Measurements from ENCODE around the gene CYREN.
"Not testable (repeated sequence)": the region's sequence is repeated elsewhere in the genome, so short reads cannot be mapped to it uniquely, and the experiment has no call there.

The CYREN gene

DNA sequence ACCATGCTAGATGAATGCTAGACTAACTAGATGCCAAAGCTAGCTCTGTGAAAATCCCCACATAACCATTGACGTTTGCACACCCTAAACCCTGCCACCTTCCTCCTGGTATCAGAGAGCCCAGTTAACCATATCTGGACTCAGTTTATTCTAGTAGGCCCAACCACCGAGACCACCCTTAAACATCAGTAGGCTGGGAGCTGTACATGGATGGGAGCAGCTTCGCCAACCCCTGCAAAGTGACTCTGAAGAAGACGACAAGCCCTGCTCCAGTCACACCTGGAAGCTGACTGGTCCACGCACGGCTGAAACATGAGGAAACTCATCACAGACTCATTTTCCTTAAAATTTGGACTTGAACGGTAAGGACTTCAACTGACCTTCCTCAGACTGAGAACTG is 4.4 kb upstream of the CYREN start:
- peaks cover 5% of the 10 kb centered on the region for H3K9me3 ChIP-seq
- no peaks in the 10 kb centered on the region for H3K27me3 ChIP-seq
- no peak overlapping the region for H3K4me3 ChIP-seq (ENCODE audit: low read depth in 1 of 2, low read length in 1 of 2)
- TF ChIP-seq, protein P1, sequence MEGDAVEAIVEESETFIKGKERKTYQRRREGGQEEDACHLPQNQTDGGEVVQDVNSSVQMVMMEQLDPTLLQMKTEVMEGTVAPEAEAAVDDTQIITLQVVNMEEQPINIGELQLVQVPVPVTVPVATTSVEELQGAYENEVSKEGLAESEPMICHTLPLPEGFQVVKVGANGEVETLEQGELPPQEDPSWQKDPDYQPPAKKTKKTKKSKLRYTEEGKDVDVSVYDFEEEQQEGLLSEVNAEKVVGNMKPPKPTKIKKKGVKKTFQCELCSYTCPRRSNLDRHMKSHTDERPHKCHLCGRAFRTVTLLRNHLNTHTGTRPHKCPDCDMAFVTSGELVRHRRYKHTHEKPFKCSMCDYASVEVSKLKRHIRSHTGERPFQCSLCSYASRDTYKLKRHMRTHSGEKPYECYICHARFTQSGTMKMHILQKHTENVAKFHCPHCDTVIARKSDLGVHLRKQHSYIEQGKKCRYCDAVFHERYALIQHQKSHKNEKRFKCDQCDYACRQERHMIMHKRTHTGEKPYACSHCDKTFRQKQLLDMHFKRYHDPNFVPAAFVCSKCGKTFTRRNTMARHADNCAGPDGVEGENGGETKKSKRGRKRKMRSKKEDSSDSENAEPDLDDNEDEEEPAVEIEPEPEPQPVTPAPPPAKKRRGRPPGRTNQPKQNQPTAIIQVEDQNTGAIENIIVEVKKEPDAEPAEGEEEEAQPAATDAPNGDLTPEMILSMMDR (IDR thresholded peaks at IDR 0.05) = no peak
- no peak overlapping the region for H3K27ac ChIP-seq
- peaks cover 15 to 21% of the 10 kb centered on the region in 2 experiments for H3K4me1 ChIP-seq (ENCODE audit: control insufficient read depth in 1 of 2, insufficient read depth in 1 of 2, low read depth in 1 of 2, low read length in 1 of 2)
- no peaks in the 10 kb centered on the region for H3K36me3 ChIP-seq

DNA sequence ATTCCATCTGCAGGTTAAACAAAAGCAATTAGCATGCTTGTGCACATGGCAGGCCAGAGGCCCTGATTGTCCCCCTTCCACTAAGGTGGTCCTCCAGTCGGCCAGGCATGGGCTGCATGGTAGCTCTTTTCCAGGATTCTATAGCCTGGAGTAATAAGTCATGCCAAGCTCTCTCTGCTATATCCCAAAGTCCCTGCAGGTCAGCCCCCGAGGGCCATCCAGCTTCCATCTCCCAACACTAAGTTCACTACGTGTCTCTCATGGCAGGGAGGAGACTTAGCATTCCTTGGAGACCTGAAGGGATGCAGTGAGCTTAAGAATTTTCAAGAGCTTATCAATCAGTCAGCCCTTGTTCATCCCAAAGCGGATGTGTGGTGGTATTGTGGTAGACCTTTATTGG is 3.4 kb upstream of the CYREN start:
- H3K27me3 ChIP-seq; H3K27ac ChIP-seq; H3K36me3 ChIP-seq; H3K9me3 ChIP-seq; H3K4me3 ChIP-seq (ENCODE audit: low read depth in 1 of 2, low read length in 1 of 2): not testable (repeated sequence)
- peaks cover 25 to 31% of the 10 kb centered on the region in 2 experiments for H3K4me1 ChIP-seq (ENCODE audit: control insufficient read depth in 1 of 2, insufficient read depth in 1 of 2, low read depth in 1 of 2, low read length in 1 of 2)

DNA sequence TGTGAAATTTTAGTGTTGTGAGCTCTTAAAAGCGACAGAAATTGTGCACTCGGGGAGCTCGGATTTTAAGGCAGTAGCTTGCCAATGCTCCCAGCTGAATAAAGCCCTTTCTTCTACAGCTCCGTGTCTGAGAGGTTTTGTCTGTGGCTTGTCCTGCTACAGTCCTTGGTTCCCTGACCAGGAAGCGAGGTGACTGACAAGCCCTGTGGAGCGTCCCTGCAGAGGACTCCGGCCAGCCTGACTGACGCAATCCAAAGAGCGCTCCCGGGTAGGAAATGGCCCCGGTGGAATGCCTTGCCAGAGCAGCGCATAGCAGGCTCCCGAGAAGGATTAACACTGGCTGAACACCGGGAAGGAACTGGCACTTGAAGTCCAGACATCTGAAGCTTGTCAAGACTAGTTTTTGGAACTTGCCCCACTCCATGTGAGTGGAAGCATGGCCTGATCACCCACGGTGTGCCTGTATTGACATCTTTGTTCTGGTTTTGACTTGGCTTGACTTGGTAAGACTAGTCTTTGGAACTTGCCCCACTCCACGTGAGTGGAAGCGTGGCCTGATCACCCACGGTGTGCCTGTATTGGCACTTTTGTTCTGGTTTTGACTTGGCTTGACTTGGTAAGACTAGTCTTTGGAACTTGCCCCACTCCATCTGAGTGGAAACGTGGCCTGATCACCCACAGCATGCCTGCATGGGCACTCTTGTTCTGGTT is 1.2 kb upstream of the CYREN start:
- Histone ChIP-seq H3K4me3 (ENCODE audit: low read depth in 1 of 2, low read length in 1 of 2) (peak overlapping the region in 1 of 2 experiments; percentile 86), H3K27ac (peak overlapping the region; percentile 93), H3K36me3 (peaks cover 18% of the 10 kb centered on the region), H3K4me1 (ENCODE audit: control insufficient read depth in 1 of 2, insufficient read depth in 1 of 2, low read depth in 1 of 2, low read length in 1 of 2) (peaks cover 46 to 53% of the 10 kb centered on the region in 2 experiments)
- not testable (repeated sequence) for H3K9me3 ChIP-seq, H3K27me3 ChIP-seq

DNA sequence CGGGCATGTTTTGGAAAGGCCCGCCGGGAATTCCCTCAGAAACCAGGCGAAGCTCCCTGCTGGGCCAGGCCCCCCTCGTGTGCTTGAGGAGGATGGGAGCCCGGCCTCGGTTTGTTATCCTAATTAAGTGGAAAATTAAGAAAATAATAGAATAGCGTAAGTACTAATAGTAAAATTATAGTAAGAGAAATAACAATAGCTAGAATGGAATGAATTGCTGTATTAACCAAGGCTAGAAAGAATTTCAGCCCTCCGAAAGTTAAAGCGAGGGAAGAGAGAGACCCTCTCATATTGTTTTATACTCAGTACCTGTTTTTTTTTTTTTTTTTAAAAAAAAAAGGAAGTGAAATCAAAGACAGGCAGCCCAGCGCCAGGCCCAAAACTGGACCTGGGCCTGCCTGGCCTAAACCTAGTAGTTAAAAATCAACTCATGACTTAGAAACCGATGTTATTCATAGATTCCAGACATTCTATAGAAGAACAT is 533 bp upstream of the CYREN start:
- Histone ChIP-seq H3K36me3 (peaks cover 25% of the 10 kb centered on the region), H3K4me1 (ENCODE audit: control insufficient read depth in 1 of 2, insufficient read depth in 1 of 2, low read depth in 1 of 2, low read length in 1 of 2) (peaks cover 53 to 60% of the 10 kb centered on the region in 2 experiments), H3K4me3 (ENCODE audit: low read depth in 1 of 2, low read length in 1 of 2) (peak overlapping the region; percentile 77 to 86), H3K27ac (peak overlapping the region; percentile 93)
- not testable (repeated sequence) for H3K27me3 ChIP-seq, H3K9me3 ChIP-seq

DNA sequence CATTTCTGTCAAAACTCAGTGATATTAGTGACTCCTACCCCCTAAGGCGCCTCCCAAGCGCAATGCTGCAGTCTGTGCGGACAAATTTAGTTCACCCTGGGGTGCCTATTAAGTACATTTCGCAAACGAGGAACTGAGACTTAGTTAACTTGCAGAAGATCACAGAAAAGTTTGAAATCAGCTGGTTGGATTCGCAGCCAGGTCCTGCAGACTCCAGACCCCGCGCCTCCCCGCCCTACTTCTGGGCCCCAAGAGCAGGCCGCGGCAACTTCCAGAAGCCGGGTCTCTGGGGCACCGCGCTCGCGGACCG is 588 bp downstream of the CYREN start:
- H3K36me3 ChIP-seq = peaks cover 36% of the 10 kb centered on the region
- no peaks in the 10 kb centered on the region for H3K27me3 ChIP-seq
- no peaks in the 10 kb centered on the region for H3K9me3 ChIP-seq
- TF ChIP-seq, protein P1 (IDR thresholded peaks at IDR 0.05) = no peak
- peak overlapping the region; percentile 77 to 86 for H3K4me3 ChIP-seq (ENCODE audit: low read depth in 1 of 2, low read length in 1 of 2)
- peak overlapping the region; percentile 93 for H3K27ac ChIP-seq
- peaks cover 64 to 71% of the 10 kb centered on the region in 2 experiments for H3K4me1 ChIP-seq (ENCODE audit: control insufficient read depth in 1 of 2, insufficient read depth in 1 of 2, low read depth in 1 of 2, low read length in 1 of 2)

DNA sequence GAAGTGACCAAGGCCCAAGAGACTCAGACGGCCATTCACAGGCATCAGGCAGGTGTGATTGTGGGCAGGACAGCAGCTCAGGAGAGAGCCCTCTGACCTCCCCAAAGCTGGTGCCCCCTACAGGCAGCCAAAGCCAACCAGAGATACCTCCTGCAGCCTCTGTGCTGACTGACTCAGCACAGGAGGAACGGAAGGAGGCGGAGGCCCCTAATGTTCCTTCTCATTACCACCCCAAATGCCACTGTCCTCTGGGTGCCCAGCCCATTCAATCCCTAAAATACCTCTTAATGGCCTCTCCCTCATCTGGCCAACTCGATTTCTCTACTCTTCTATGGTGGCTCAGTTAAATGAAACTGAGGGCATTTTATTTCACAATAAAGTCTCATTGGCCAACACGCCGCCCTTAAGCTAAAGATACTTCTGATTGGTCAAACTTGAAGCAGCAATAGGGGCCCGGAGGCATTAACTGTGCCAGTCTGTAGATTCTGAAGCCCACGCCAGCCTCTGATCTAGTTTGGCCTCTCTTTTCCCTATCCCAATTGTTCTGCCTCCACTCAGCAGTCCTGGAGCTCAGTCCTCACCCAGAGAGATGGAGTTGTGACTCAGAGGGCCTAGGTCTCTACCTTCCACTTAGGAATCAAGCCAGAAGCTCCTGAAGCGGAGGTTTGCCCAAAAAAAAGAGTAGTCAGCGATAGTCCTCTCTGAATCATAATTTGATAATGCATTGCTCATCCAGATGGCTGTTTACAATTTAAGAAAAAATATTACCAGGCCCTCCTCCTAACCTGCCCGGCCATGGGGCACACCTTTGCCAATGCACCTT is 1.2 kb downstream of the CYREN start:
- Histone ChIP-seq H3K36me3 (peaks cover 42% of the 10 kb centered on the region), H3K27ac (peak overlapping the region; percentile 93), H3K4me3 (ENCODE audit: low read depth in 1 of 2, low read length in 1 of 2) (peak overlapping the region; percentile 77 to 86), H3K27me3 (no peaks in the 10 kb centered on the region), H3K9me3 (no peaks in the 10 kb centered on the region), H3K4me1 (ENCODE audit: control insufficient read depth in 1 of 2, insufficient read depth in 1 of 2, low read depth in 1 of 2, low read length in 1 of 2) (peaks cover 64 to 76% of the 10 kb centered on the region in 2 experiments)
- TF ChIP-seq, protein P1 (IDR thresholded peaks at IDR 0.05) = peak; percentile 59

All from neutrophil (primary cell).